Stimulated activated CD8-positive, alpha-beta memory T cell treated with anti-CD3 and anti-CD28 coated beads, Interleukin-4, amount 100 ng/mL, for 1 hour (primary cell): Measurements from ENCODE around the gene RAPGEF3.

Source experiments
- DNase-seq, 2 donors: peaks; one replicate each; pipeline ENCODE4 v3.0.0-alpha.2; 2020; ENCODE audit warnings: low read depth in 2 of 2, low spot score in 1 of 2

RAPGEF3 gene

DNA sequence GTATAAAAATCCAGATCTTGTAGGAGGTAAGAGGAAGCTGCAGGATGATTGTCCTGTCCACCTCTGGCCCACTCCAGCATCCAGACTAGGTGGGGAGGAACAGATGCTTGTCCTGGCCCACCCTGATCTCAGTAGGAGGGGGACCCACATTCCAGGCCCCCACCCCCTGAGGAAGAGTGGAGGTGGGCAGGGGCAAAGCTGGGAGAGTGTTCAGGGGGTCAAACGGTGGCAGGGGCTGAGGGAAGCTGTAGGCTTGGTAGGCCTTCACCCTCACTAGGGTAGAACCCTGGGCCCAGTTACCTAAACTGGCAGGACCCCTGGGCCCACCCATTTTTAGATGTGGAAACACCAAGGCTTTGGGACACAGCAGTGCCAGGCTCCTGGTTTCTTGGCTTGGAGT lies 18.5 kb upstream of the RAPGEF3 start:
- no peak for DNase-seq

DNA sequence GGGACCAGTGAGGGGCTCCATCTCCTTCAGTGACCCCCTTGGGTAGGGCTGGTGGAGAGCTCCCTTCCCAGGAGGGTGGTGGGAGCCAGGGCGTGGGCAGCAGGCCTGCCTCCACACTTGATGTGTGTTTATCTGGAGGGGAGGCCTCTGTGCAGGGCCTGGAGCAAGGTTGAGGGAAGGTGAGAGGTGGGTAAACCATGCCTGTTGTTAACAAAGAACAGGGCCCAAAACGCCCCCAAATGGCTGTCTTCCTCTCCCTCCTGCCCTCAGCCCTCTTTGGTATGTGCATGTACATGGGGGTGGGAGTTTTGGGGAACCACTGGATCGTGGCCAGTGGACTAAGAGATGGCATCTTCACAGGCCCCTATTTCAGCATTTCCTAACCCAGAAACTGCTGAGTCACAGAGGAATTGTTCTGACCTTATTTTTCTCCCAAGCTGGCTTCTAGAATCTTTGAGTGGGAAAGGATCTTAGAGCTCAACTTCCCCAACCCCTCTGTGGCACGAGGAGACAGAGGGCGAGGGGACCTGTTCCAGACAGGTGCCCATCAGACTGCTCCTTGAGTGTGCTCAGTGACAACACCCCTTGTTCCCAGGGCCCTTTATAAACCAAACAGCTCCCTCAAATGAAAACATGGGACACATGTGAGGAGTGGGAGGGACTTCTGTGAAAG lies 17.9 kb upstream of the RAPGEF3 start:
- DNase-seq, result no peak

DNA sequence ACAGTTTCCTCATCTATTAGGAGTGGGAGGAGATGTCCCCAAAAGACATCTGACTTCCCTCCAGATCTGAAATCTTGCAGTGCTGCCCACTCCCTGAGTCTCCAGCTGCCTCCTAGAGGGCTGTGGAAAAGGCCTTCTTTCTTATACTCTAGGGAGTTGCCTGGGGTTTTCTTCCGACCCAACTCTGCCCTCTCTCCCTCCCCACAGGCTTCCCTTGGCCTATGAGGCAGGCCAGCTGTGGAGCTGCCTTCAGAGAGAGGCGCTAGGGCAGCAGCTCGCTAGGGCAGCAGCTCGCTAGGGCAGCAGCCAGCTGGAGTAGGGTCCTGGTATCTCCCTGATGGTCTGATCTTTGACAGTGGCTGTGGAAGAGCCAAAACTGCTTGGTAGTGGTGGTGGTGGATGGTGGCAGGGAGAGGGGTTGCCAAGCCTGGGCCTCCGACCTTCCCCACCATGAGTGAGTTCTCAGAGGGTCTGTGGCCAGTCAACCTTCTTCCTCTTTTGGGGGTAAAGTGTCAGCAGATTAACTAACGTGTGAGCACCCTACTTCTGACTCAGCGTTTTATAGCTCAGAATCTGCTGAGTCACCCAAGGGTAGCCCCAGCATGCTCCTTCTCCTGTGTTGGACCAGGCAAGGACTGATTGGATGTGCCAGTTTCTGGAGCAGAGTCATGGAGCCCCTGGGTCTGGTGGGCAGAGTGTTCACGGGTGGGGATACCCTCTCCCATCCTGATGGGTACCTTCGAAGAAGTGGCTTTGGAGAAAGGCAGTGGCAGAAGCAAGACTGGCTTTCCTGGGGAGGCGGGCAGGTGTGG lies 16.6 kb upstream of the RAPGEF3 start:
- no peak for DNase-seq

DNA sequence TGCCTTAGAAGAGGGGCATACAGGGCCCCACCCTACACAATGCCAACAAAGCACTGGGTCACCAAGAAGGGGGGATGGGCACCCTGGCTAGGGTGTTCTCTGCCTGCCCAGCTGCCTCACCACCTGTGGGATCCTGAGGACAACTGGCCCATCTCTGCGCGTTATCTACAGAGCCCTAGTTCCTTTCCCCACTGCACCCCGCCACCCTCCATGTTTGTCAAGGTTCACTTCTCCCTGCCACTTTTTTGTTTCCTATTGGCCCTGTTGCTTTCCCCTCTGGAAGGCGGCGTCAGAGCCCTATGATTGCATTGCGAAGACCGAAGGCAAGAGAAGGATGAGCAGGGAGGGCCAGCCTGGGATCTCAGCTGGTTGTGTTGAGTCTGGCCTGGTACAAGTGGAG lies 16.0 kb upstream of the RAPGEF3 start:
- DNase-seq, result no peak

DNA sequence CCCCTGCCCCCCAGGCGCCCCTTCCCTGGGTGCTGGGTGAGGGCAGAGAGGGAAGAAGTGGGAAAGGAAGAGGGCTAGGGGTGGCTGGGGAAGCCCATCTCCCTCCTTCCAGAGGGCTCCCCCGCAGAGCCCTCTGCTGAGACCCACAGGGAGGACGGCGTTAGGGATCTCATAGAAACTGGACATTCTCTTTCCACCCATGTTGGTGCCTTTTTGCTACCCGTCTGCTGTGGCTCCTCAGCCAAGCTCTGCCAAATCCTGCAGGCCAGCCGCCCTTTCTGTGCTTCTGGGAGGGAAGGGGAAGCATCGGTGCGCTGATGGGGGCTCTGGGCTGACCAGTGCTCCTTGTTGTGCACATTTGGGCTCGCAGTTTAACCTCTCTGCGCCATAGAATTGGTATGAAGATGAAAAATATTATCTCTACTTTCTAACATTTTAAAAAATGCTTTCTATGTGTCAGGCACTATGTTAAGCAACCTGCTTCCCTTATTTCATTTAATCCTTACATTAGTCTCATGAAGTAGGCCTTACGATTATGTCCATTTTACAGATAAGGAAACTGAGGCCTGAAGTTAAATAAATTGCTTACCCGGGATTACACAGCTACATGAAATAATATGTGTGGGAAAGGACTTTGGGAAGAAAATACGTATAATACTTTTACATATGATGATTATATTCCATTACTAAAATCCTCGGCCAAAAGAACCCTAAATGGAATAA lies 15.3 kb upstream of the RAPGEF3 start:
- no peak for DNase-seq

DNA sequence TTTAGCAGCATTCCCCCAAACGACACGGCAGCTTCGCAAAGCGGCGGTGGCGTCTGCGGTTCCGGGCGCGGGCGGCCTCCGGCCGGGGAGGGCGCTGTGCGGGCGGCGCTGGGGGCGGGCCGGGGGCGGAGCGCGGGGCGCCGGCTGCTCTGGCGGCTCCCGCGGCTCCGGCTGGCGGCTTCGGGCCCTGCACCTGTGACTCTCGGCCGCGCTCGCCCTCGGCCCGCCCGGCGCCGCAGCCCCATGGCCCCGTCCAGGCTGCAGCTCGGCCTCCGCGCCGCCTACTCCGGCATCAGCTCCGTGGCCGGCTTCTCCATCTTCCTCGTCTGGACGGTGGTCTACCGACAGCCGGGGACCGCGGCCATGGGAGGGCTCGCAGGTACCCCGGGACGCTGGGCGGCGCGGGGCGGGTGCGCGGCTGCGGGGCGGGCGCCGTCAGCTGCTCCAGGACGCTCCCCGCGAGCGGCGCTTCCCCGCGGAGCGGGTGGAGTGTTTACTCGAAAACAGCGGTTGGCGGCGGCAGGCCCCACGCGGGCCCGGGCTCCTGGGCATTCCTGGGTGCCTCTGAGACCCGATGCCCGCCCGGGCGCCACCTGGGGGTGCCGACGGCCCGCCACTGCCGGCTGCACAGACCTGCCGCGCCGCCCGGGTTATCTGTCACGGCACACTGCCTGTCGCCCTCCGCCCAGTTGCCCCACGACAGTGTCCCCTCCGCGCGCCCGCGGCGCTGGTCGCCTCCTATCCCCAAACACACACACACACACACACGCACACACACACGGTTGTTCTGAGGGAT lies 14.6 kb upstream of the RAPGEF3 start, which contains the start of gene SLC48A1:
Gene SLC48A1, plus strand, starts transcription at position 177 of the 796 bp plus-strand sequence. Its CDS starts 67 bp downstream, at position 244.
- peak; percentile 40 to 44 for DNase-seq

DNA sequence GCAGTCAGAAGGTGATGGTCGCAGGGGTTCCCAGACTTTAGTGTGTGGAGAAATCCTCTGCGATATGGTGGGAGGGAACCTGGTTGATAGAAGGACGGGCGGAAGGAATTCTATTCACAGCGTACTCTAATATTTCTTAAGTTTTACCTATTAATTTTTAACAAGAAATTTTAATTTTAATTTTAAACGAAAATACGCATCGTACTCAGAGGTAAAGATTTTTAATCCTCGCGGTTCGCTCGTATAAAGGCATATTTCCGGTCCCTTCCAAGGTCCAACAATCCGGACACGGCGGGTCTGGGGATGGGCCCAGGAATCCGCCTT lies 14.0 kb upstream of the RAPGEF3 start:
- DNase-seq, result no peak

DNA sequence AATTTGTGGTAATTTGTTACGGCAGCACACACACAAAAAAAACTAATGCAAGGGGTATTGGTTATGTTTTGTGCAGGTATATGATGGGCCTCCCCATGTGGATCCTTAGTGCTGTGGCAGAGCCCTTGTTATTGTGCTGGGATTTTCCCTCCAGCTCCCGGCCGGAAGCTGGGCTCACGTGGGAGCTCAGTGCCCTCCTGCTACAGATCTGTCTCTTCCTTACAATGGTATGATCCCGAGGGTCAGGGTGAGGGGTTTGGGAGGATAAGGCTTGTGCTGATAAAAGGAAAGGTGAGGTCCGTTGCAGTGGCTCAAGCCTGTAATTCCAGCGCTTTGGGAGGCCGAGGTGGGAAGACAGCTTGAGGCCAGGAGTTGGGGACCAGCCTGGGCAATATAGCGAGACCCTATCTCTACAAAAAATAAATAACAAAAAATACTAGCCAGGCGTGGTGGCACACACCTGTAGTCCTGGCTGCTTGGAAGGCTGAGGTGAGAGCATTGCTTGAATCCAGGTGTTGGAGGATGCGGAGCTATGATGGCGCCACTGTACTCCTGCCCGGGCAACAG lies 13.5 kb upstream of the RAPGEF3 start:
- no peak for DNase-seq

DNA sequence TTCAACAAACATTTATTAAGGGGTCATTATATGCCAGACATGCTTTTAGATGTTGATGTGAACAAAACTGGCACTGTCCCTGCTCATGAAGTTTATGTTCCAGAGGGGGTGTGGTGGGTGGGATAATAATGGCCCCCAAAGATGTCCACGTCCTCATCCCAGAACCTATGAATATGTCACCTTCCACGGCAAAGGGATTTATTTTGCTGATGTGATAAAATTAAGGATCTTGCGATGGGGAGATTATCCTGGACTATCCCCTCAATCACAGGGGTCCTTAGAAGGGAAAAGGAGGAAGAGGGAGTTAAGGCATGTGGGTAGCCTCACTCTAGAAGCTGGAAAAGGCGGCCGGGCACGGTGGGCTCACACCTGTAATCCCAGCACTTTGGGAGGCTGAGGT lies 12.6 kb upstream of the RAPGEF3 start:
- no peak for DNase-seq

DNA sequence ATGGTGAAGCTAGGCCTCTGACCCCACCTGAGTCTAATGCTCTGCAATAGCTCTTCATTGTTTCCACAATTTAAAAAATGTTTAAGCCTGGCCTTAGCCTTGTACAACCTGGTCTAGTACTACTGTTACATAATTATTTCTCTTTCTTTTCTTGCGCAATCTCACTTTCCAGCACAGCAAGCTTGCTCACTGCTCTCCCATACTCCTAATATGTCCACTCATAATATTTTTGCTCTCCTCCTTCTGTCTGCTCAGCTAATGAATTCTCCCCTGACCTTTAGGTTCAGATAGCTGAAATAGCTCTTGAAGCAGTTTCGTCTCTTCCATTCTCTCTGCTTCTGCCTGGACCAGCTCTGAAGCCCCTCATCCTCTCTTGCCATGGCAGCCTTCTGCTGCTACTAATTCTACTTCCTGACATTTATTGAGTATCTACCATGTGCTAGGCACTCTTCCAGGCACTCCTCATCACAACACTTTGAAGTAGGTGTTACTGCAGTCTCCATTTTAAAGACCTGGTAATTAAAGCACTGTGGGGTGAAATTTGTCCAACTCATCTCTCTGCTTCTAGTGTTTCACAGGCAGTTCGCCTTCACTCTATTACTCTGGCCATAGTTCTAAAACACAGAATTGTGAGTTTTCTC lies 11.5 kb upstream of the RAPGEF3 start:
- no peak for DNase-seq

DNA sequence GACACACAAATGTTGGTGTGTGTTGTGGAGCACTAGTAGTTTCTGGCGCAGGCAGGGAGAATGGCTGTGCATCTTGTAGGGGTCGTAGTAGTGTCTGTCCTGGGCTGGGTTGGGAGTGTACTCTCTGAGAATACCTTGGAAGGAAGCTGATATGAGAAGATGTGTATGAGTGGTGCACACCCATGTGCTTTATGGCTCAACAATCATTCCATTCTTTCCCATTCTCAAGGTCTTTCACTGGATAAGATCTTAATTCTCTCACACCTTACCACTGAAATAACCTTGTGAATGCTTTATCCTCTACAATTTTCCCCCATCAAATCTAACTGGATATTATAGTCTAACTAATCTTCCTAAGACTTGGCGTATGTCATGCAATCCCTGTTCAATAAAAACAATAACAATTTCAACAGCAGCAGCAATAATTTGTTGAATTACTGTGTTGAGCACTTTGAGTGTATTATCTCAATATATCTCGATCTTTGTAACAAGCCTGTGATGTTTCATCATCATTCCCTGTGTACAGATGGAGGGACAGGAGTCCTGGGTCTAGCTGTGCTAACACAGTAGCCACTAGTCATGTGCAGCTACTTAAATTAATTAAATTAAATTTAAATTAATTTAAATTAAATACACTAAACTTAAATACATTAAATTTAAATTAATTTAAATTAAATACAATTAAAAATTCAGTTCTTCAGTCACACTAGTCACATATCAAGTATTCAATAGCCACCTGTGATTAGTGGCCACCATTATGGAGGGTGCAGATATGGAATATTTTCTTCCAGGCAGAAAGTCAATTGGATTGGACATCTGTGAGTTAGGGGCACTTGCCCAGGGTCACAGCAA lies 10.8 kb upstream of the RAPGEF3 start:
- no peak for DNase-seq

DNA sequence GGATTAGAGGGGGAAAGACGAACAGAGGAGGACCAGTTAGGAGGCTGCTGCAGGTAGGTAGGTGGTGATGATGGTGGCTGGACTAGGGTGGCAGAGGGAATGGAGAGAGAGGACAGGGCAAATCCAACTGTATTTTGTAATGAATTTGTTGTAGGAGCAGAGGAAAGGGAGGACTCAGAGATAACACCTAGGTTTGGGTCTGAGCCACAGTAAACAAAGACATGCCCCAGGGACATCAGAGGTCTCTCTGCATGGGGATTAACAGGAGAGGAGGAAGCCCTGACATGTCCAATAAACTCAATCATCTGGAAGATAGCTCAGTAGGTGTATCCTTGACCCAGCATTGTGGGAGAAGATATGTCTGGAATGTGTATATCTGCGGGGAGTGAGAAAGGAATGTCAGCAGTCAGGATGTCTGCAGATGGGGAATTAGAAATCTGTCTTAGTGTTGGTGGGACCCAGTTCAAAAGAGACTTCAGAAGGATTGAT lies 9.7 kb upstream of the RAPGEF3 start:
- DNase-seq, result no peak

DNA sequence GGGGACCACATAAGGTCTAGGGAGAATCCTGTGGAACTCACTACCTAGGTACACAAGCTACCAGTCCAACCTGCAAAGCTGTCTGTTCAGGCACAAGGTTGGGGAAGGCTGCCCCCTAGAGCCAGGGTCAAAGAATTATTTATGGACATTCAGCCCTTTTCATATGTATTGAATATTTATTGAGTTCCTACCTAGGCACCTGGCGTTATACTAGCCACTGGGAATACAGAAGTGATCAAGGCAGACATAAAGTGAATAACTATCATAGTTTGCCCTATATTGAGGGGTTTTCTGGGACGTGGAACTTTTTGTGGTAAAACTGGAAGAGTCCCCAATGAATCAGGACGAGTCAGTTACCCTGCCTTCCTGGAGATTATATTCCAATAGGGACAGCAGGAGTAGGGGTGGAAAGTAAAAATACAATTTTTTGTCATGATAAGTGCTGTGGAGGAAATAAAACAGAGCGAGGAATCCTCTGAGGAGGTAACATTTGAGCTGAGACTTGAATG lies 8.6 kb upstream of the RAPGEF3 start:
- DNase-seq, result peak in 1 of 2 donors; percentile 42

DNA sequence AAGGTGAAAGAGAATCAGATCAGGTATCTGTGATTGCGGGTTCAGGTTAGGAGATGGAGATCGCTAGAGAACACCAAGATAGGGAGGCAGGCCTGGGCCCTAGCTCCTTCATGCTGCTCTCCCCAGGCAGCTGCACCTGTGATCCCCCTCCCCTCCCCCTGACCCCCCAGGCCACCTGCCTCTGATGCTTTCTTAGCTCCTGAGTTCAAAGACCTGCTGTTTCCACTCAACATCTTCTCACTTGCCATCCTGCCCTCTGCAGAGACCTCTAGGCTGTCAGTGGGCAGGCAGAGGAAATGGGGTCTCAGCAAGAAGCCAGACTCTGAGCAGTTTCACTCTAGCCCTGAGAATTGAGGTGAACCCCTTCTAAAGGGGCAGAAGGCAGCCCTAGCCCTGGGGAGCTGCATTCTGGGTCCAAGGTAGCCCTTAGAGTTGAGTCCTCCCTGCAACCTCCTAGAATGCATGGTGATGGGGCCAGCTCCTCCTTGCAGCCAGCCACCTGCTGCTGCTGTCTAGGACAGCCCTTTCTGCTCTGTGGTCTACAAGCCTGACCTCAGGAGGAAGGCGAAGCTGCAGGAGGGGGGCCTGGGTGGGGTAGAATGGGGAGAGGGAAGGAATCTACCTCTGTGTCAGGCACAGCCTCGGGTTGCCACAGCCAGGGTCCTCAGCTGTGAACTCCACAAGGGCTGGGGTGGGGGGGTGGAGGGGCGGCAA lies 8.0 kb upstream of the RAPGEF3 start:
- no peak for DNase-seq

DNA sequence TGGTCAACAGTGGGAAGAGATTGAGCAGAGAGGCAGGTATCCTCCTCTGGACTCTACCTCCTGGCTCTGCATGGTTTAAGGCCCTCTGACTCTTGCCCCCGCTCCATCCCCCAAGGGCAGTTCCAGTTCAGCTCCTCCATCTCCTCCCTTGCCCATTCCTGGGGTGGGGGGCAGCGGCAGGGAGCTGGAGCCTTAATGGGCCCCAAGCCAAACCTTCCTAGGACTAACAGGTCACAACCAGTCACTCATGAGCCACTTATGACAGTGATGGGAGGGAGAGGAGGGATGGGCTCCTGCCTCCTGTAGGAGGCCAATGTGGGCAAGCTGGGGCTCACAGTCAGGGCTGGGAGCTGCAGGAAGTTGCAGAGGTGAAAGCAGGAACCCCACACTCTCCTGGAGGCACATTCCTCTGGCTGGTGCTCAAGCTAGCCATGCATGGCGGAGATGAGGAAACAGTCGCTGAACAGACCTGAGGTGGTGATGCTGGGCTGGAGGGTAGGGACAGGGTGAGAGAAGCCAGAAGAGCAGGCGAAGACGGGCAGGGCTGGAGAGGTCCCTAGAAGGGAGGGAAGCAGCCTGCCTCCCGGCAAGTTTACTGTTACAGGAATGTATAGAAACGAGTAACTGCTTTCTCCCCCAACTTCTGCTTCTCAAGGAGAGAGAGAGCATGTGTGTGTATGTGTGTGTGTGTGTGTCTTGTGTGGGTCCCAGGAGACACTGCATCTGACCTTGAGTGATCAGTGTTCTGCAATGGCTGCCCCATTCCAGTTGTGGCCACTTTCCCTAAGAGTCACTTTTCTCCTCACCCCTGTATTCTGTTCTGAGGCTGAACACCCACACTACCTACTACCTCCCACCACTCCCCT lies 5.0 kb upstream of the RAPGEF3 start:
- DNase-seq, result no peak

DNA sequence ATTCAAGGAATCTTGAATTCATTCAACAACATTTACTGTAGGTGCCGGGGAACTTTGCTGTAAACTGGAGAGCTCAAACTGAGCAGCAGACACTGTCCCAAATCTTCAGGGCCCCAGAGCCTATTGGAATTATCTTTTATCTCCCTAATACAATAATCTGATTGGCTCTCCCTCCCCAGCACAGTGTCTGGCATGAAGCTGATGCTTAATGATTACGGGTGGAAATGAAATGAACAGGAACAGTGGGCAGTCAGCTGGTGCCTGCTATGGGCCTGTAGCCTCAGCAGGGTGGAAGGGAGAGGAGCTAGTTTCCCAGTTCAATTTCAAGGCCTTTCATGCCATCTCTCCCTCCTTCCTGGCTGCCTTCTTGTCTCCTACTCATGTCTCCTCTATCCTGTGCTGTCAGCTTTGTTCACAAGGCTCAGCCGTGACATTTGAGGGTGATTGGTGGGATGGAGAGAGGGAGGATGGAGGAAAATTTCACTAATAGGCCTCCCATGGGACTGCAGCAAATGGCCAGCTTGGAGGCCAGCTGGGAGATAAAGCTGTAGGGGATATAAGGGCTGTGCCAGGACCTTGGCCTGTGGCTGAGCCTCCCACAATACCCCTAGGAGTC lies 4.3 kb upstream of the RAPGEF3 start:
- no peak for DNase-seq

DNA sequence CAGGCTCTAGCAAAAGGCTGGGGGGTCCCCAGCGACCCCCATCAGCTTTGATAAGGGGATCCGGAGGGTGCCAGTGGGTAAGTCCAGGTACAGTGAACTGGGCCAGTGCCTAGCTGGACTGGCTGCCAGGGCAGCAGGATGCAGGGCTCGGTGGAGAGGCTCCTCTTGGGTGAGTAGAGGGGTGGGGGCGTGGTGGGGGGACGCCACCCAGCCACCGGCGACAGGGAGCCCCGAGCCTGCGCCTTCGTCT lies 171 bp downstream of the RAPGEF3 start:
- no peak for DNase-seq
